HFFc6 (cell line): Measurements from ENCODE around the gene GTF2F2. TPM values are rescaled to one million over a fixed set of nuclear protein-coding genes. Genes with fewer than 3 reads are reported as not detected.

ENCODE experiments used
- DNase-seq: peaks from one replicate; pipeline ENCODE4 v3.0.0-alpha.2; 2018
- H3K27ac Mint-ChIP-seq: 2 replicates; pipeline ENCODE4 v1.8.0; 2020; ENCODE audit warnings: mild to moderate bottlenecking, mixed read lengths
- H3K27me3 Mint-ChIP-seq: 2 replicates; pipeline ENCODE4 v1.8.0; 2021; ENCODE audit warnings: mild to moderate bottlenecking, moderate library complexity, mixed read lengths; ENCODE audit not compliant: insufficient read depth
- H3K36me3 Mint-ChIP-seq: 2 replicates; pipeline ENCODE4 v1.8.0; 2021; ENCODE audit warnings: low read depth, mixed read lengths
- H3K4me1 Mint-ChIP-seq: 2 replicates; pipeline ENCODE4 v1.8.0; 2020; ENCODE audit warnings: low read depth, mixed read lengths
- H3K4me3 Mint-ChIP-seq: 2 replicates; pipeline ENCODE4 v1.8.0; 2020; ENCODE audit warnings: mild to moderate bottlenecking, moderate library complexity, mixed read lengths
- H3K9me3 Mint-ChIP-seq: 2 replicates; pipeline ENCODE4 v1.8.0; 2020; ENCODE audit warnings: mild to moderate bottlenecking, mixed read lengths
- total RNA-seq, 6 experiments: library from RNA; stranded (reverse); fragmentation: NEBNext Ultra II Directional; extraction: Animal tissue kit (Norgen Biotek cat#: 25700); gene quantifications; 2 replicates in 1 of 6; 3 replicates in 5 of 6; pipeline ENCODE4 v1.2.3, GENCODE V29; 2021
- TF ChIP-seq, protein P1 (sequence below): fragments of 200-600 bp; sonication (generic); IDR thresholded peaks from 2 replicates; pipeline ENCODE4 v1.5.0; 2021; ENCODE audit warnings: antibody characterized with exemption, mild to moderate bottlenecking

The GTF2F2 gene
- total RNA-seq, 6 experiments from 2014 or later: 22.9 to 31.5 (median 24.7) TPM

DNA sequence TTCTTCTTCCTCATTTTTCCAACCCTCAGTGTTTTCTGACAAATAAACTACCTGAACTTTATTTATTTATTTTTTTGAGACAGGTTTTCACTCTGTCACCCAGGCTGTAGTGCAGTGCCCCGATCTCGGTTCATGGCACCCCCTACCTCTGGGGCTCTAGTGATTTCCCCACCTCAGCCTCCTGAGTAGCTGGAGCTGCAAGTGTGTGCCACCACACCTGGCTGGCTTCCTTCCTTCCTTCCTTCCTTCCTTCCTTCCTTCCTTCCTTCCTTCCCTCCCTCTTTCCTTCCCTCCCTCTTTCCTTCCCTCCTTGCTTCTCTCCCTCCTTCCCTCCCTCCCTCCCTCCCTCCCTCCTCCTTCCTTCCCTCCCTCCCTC lies 48.2 kb downstream of the GTF2F2 start:
- no peaks in the 10 kb centered on the region for H3K9me3 Mint-ChIP-seq
- H3K4me3 Mint-ChIP-seq: no peak overlapping the region
- no peak overlapping the region for H3K27ac Mint-ChIP-seq
- DNase-seq: no peak
- peaks cover 20% of the 10 kb centered on the region for H3K36me3 Mint-ChIP-seq
- peaks cover 16% of the 10 kb centered on the region for H3K4me1 Mint-ChIP-seq
- peaks cover 3% of the 10 kb centered on the region for H3K27me3 Mint-ChIP-seq
- TF ChIP-seq, protein P1, sequence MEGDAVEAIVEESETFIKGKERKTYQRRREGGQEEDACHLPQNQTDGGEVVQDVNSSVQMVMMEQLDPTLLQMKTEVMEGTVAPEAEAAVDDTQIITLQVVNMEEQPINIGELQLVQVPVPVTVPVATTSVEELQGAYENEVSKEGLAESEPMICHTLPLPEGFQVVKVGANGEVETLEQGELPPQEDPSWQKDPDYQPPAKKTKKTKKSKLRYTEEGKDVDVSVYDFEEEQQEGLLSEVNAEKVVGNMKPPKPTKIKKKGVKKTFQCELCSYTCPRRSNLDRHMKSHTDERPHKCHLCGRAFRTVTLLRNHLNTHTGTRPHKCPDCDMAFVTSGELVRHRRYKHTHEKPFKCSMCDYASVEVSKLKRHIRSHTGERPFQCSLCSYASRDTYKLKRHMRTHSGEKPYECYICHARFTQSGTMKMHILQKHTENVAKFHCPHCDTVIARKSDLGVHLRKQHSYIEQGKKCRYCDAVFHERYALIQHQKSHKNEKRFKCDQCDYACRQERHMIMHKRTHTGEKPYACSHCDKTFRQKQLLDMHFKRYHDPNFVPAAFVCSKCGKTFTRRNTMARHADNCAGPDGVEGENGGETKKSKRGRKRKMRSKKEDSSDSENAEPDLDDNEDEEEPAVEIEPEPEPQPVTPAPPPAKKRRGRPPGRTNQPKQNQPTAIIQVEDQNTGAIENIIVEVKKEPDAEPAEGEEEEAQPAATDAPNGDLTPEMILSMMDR: no peak

DNA sequence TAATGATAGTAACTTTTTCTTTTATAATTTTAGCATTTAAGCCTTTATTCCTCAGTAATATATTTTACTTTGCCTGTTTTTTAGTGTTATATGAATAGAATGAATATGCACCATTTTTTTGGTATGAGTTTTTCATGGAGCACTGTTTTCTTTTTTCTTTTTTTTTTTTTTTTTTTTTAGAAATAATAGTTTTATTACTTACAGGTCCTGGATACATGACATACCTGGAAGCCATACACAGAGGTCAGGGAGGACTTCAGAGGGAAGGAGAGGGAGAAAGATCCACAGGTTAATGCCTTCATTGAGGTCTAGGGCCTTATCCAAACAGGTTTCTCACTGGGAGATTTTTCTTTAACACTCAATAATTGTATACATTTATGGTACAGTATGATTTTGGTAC lies 54.2 kb downstream of the GTF2F2 start:
- H3K36me3 Mint-ChIP-seq: peaks cover 22% of the 10 kb centered on the region
- H3K4me3 Mint-ChIP-seq: no peak overlapping the region
- peaks cover 2% of the 10 kb centered on the region; the same call in 1 of the 2 replicates for H3K27me3 Mint-ChIP-seq
- no peak for DNase-seq
- TF ChIP-seq, protein P1: no peak
- no peaks in the 10 kb centered on the region for H3K9me3 Mint-ChIP-seq
- peaks cover 31% of the 10 kb centered on the region for H3K4me1 Mint-ChIP-seq
- H3K27ac Mint-ChIP-seq: no peak overlapping the region

DNA sequence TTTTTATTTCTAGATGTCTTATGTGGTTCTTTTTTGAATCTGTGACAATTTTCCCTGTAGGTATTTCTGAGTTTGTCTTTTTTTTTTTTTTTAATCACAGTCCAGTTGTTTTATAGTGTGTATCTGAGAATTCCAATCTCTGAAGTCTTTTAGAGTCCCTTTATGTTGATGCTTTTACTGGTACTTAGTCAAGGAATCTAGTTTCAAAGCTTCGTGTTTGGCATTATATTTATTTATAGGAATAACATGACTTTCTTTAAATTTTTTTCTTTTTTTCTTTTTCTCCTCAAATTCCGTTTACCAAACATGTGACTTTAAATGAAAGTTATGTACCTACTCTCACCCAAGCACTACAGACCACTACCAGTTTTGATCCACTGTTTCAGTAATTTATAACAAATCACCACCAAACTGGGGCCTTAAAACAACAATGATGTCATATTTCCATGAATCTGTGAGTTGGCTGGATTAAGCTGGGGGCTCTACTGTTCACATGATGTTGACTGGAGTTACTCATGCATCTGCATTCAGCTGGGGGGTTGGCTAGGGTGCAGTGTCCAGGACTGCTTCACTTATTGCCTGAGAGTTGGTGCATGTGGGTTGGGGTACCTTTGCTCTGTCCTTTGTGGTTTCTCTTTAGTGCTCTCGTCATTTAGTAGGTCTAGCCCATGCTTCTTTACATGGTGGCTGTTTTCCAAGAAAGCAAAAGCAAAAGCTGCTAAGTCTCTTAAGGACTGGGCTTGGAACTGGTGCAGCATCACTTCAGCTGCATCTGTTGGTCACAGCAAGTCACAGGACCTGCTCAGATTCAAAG lies 58.2 kb downstream of the GTF2F2 start:
- H3K9me3 Mint-ChIP-seq: no peaks in the 10 kb centered on the region
- peaks cover 2% of the 10 kb centered on the region; the same call in 1 of the 2 replicates for H3K27me3 Mint-ChIP-seq
- DNase-seq: peak; percentile 63
- TF ChIP-seq, protein P1: no peak
- H3K27ac Mint-ChIP-seq: peak overlapping the region; percentile 89
- peaks cover 12% of the 10 kb centered on the region for H3K36me3 Mint-ChIP-seq
- H3K4me1 Mint-ChIP-seq: peaks cover 61% of the 10 kb centered on the region
- peak overlapping the region; percentile 66 for H3K4me3 Mint-ChIP-seq

DNA sequence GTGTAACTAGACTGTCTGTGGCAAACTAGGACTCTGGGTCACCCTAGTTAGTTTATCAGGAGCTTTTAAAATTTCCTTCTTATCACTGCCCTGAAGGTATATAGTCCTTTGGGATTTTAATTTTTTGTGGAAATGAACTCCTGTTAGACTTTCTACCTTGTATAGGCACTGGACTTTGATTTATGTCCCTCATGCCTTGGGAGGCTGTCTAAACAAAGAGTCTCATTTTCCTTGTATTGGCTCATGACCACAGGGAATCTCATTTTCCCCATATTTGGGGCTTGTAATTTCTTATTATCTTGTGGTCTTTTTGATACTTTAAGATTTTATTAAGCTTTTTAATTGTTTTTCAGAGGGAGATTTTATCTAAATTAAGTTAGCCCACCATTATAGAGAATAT lies 59.1 kb downstream of the GTF2F2 start:
- Mint-ChIP-seq H3K4me3 (no peak overlapping the region), H3K27me3 (peaks cover 2% of the 10 kb centered on the region; the same call in 1 of the 2 replicates), H3K27ac (peak overlapping the region; percentile 48), H3K36me3 (peaks cover 20% of the 10 kb centered on the region), H3K4me1 (peaks cover 61% of the 10 kb centered on the region), H3K9me3 (no peaks in the 10 kb centered on the region)
- DNase-seq: no peak
- TF ChIP-seq, protein P1: no peak

DNA sequence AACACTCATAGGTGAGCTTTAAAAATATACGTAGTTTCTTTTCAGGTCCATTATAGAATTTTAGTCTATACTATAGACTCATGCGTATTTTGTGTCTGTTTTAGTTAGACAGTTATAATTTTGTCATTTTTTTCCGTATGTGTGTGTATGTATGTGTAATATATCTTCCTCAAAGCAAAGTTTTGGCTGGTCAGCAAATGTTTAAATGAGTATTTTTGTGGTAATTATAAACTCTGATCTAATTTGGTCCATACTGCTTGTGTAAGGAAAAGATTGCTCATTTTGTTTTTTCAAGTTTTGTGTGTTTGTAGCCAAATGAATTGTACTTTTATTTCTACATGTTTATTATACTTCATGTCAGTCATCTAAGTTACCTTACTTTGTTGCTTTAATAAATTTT lies 60.0 kb downstream of the GTF2F2 start:
- TF ChIP-seq, protein P1: no peak
- DNase-seq: no peak
- peaks cover 61% of the 10 kb centered on the region for H3K4me1 Mint-ChIP-seq
- H3K27ac Mint-ChIP-seq: 0 out of 2 replicates have a peak overlapping the region, but pooled peaks have one; percentile 5
- no peak overlapping the region for H3K4me3 Mint-ChIP-seq
- H3K9me3 Mint-ChIP-seq: no peaks in the 10 kb centered on the region
- H3K27me3 Mint-ChIP-seq: peaks cover 2% of the 10 kb centered on the region; the same call in 1 of the 2 replicates
- peaks cover 20% of the 10 kb centered on the region for H3K36me3 Mint-ChIP-seq
